ENCODE results near the gene SBF2.

DNA sequence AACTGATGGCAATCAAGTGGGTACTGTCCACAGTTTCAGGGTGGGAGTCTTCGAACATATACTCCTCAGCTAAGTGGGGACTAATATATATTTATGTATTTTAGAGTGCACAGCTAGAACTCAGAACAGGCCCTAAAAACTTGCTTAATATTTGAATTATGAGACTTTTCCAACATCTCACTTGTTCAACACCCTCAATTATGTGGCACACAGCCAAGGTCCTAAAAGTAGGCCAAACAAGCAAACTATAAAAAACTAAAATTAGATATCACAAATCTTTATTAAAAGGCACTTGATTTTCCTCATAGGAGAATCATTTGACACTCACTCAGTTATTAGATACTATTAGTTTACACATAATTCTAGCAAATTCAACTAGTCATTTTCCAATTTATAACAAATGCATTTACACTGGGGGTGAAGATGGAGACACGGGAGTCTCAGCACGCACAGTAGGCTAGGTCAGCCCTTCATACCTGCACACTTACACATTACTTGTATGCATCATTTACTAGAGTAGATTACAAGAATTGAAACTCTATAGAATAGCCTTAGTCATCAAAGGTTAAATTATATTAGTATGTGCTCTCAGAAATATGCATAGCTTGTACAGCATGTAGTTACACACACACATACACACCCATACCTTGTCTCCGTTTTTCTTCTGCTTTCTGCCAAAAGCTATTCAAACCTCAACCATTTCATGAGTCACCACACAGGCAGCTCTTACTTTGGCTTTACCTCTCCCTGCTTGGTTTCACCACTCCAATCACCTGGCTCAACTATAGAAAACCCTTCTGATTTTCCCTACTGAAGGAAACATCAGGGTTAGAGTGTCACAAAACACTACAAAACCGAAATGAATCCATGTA, 171.5 kb downstream of the SBF2 start:
- TF ChIP-seq, protein P1, sequence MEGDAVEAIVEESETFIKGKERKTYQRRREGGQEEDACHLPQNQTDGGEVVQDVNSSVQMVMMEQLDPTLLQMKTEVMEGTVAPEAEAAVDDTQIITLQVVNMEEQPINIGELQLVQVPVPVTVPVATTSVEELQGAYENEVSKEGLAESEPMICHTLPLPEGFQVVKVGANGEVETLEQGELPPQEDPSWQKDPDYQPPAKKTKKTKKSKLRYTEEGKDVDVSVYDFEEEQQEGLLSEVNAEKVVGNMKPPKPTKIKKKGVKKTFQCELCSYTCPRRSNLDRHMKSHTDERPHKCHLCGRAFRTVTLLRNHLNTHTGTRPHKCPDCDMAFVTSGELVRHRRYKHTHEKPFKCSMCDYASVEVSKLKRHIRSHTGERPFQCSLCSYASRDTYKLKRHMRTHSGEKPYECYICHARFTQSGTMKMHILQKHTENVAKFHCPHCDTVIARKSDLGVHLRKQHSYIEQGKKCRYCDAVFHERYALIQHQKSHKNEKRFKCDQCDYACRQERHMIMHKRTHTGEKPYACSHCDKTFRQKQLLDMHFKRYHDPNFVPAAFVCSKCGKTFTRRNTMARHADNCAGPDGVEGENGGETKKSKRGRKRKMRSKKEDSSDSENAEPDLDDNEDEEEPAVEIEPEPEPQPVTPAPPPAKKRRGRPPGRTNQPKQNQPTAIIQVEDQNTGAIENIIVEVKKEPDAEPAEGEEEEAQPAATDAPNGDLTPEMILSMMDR (IDR thresholded peaks at IDR 0.05; ENCODE audit: insufficient read depth, low read length, poor library complexity, severe bottlenecking), result no peak
- no peak for TF ChIP-seq EZH2phosphoT487 (conservative IDR thresholded peaks at IDR 0.05; ENCODE audit: low read length)

All from SU-DHL-6 (cell line).